ENCODE measurements around the gene MAN2A1. TPM values are rescaled to one million over a fixed set of nuclear protein-coding genes. Genes with fewer than 3 reads are reported as not detected.

Gene MAN2A1
- total RNA-seq, 1 donor from 2014 or later, result 31.0 TPM

DNA sequence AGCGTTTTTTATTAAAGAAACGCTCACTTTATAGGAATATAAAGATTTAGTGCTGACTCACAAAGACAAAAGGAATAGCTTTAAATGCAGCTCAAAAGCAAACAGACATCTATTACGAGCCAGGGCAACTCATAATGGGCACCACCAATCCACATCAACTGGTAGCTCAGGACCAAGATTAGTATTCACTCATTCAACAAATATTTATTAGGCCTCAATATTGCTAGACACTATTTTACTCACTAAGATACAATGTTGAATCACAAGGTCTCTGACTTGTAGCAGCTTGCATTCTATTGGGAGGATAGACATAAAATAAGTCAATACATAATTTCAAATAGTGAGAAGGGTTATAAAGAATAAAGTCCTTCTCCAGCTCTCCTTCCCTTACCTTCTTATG is 8.0 kb upstream of the MAN2A1 start:
- intact Hi-C loops (cut with micrococcal nuclease), result loop anchor here (10.0 kb wide), 1 partner anchor 653 kb away; no protein-coding TSS in a partner anchor

DNA sequence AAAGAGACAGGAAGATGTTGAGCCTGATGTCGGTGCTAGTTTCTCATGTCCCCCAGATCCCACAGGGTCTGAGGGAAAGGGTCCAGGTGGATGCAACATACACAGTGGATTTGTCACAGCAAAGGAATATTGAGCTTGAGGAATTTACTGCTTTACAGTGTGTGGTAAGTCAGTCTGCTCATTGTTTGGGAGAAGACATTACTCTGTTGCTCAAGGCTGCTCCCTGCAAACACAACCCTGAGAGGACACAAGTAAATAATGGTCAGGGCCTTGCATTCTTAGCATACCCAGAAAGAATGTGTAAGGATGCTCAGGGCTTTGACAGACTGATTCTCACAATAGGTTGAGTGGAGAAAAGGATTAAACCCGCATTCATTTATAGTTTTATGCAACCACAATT is 7.3 kb upstream of the MAN2A1 start:
- intact Hi-C loops (cut with micrococcal nuclease), result loop anchor here (10.0 kb wide), 1 partner anchor 652 kb away; no protein-coding TSS in a partner anchor

DNA sequence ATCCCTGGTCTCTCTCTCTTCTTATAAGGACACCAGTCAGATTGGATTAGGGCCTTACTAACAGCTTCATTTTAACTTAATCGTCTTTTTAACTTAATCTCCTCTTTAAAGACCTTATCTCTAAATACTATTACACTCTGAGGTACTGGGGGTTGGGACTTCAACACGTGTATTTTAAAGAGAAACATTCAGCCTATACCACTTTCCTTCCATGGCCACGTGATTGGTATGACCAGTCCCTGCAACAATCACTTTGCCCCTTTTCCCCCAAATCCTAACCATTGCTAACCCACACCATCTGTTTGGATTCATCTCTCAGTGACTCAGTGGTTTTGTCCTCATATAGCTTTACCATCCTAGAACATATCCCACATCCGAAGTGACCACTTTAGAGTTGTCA is 3.8 kb upstream of the MAN2A1 start:
- intact Hi-C loops (cut with micrococcal nuclease), result loop anchor here (5.0 to 10.0 kb wide), 4 partner anchors 101 to 1051 kb away; partner anchors contain the start of gene SLC25A46

DNA sequence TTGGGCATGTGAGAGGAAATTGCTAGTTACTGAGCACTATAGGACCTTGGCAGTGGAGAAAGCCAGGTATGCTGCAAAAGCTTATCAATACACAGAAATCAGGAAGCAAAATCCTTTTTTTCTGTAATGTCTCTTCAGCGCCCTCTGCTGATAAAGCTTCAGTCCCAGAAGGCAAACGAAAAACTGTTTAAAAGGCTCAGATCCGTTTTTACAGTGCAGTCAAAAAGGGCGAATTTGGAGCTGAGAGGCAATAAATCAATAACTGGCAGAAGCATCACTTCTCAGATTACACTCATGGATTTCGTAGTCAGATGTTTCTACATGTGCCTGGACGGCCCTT is 1.1 kb upstream of the MAN2A1 start:
- intact Hi-C loops (cut with micrococcal nuclease), result loop anchor here (2.0 to 10.0 kb wide), 5 partner anchors 99 to 1049 kb away; partner anchors contain the start of gene SLC25A46

DNA sequence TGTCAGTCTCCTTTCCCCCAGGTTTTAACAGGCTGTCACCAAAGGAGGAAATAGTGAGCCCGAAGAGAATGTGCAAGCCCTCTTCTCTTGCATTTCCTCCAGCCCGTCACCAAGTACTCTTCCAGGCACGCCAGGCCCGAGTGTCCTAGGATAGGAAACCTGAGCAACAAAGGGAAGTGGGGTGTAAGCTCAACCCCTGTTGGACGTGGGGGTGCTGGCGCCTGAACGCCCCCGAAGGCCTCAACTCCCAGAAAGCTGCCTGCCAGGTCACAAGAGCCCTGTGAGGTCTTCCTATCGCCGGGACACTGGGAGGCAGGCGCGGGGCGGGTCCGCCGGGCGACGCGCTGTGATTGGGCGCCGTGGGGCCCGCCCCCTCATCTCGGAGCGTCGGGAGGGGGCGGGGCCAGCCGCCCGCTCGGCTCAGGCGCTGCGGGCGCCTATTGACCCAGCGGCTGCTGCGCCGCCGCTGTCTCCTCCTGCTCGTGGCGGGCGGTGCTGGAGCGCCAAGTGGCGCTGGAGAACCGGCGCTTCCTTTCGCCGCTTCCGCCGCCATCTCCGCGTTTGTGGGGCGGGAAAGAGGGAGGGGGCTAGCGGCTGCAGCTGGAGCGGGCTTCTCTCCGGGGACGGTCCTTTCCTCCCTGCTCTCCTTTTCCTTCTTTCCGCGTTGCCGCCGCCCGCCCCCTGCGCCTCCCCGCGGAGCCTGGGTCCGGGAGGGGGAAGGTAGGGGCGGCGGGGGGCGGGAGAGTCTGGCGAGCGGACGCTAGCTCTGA is 572 bp upstream of the MAN2A1 start:
- intact Hi-C loops (cut with micrococcal nuclease), result loop anchor here (1.0 to 10.0 kb wide), 8 partner anchors 98 to 1307 kb away; partner anchors contain the start of genes FBXL17 and SLC25A46

DNA sequence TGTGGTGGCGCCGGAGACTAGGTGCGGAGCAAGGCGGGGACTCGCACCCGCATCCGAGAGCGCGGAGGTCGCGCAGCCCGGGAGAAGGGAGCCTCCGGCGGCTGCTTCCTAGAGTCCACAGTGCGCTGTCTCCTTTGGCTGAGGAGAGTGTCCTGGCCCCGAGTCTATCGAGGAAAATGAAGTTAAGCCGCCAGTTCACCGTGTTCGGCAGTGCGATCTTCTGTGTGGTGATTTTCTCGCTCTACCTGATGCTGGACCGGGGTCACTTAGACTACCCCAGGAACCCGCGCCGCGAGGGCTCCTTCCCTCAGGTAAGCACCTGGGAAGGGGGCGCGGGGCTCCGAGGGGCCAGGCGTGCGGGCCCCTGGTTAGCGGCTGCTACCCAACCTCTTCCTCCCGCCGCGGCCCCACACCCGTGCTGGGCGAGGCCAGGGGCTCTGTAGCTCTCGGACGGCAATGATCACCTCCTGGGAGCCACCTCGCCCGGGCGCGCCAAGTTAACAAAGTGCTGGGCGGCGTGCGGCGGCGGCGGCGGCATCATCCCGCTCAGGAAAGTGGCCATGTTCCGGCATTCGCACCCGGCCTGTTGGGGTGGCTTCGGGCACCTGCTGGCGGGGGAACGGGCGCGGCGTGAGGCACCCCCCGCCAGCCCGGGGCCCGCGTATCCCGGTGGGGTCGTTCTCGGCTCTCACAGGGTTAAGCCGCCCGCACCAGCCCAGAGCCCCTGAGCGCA is 681 bp downstream of the MAN2A1 start:
- intact Hi-C loops (cut with micrococcal nuclease), result loop anchor here (5.0 to 10.0 kb wide), 4 partner anchors 154 to 1544 kb away; partner anchors contain the start of gene WDR36

DNA sequence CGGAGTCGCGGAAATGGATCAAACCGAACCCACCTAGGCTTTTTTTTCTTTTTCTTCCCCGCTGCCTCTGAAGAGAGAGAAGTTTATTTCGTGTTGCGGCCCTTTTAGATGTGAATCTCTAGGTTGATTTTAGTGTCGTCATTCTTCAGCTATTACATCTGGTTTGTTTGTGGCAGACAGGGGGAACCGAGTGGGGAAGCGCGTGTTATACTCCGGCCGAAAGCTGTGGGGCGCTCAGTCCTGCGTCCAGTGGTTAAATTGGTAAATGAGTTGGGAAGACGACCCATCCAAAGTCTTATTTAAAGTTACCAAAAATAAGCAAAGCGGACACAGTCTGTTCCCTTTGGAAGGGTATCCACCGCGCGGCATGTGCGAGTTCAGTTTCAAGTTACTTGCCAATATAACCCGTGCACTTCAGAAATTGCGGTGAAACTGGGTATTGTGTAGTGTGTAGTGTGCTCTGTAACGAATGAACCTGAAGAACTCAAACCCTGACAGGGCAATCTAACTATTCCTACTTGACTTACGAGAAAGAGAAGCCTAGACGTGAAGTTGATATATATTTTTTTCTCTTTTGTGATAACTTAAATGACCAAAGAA is 1.3 kb downstream of the MAN2A1 start:
- intact Hi-C loops (cut with micrococcal nuclease), result loop anchor here (5.0 to 10.0 kb wide), 4 partner anchors 154 to 1544 kb away; partner anchors contain the start of gene WDR36

DNA sequence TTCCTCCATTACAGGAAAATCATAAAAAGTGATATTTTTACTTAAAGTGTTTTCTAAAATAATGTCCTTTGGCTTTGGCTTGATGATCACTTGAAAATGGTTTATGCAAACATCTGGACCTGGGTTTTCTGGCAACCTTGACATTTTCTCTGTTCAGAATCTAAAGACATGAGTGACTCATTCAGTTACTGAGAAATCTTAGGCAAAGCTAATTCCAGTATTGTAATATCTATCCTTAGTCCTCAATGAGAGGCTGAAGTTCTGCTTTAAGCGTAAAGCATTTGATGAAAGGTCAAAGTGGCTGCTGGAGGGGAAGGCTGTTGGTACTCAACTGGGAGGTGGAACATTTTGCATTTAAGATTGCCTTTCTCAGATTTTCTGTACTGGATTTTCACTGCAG is 2.3 kb downstream of the MAN2A1 start:
- intact Hi-C loops (cut with micrococcal nuclease), result loop anchor here (5.0 to 10.0 kb wide), 4 partner anchors 153 to 1543 kb away; partner anchors contain the start of gene WDR36

DNA sequence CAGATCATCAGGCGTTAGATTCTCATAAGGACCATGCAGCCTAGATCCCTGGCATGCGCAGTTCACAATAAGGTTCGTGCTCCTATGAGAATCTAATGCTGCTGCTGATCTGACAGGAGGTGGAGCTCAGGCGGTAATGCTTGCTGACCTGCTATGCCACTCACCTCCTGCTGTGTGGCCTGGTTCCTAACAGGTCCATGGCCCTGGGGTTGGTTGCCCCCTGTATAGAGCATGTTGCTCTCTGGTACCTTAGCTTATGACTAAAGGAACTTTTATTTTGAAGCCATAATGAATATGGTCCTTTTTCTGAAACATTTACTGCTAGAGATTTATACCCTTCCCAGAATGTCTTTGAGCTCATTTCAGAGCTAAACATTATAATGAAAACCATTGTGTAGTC is 3.1 kb downstream of the MAN2A1 start:
- intact Hi-C loops (cut with micrococcal nuclease), result loop anchor here (5.0 to 10.0 kb wide), 4 partner anchors 152 to 1542 kb away; partner anchors contain the start of gene WDR36

DNA sequence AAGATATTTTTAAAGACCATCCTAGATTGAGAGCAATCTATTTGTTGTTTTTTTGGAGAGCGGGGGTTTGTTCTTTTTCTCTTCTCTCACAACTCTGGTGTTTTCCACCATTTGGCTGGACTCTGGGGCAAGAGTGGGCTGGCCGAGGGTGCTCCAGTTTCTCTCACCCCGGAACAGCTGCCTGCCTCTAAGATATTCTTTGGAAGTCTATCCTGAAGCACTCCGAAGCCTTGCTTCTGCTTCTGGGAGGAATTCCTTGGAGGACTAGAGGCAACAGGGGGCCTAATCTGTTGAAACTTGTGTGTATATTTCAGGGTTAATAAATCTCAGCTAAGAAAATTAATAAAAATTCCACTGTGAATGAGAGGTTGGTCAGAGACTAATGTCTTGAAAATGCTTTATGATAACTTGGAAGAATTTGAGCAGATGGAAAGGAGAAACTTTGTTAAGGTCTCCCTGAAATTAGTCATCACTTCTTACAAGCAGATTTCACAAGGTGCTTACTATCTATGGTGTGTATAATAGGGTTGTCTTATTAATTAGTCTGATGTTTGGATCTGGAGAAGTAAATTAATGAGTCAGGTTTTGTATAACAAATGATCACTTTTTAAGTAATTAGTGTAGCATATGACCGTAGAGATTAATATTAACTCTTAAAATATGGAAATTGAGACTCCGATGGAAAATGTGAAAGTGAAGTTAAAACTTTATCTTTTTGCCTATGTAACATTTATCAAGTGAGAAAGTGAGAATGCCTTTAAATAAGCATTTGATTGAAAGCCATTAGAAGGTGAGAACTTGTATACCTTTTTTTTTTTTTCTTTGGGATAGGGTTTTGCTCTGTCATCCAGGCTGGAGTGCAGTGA is 4.0 kb downstream of the MAN2A1 start:
- intact Hi-C loops (cut with micrococcal nuclease), result loop anchor here (5.0 to 10.0 kb wide), 4 partner anchors 151 to 1541 kb away; partner anchors contain the start of gene WDR36

DNA sequence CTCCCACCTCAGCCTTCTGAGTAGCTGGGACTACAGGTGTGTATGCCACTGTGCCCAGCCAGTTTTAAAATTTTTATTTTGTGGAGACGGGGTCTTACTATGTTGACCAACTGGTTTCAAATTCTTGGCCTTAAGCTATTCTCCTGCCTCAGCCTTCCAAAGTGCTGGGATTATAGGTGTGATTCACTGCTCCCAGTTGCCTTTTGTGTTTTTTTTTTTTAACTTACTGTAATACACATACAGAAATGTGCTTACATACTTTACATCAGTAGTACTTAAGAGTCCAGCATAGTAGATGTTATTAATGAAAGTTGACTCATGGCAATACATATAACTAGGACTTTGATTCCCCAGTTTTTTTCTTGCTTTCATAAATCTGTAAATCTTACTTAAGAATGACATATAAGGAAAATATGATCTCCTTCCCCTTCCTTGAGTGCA is 4.7 kb downstream of the MAN2A1 start:
- intact Hi-C loops (cut with micrococcal nuclease), result loop anchor here (5.0 to 10.0 kb wide), 4 partner anchors 150 to 1540 kb away; partner anchors contain the start of gene WDR36

DNA sequence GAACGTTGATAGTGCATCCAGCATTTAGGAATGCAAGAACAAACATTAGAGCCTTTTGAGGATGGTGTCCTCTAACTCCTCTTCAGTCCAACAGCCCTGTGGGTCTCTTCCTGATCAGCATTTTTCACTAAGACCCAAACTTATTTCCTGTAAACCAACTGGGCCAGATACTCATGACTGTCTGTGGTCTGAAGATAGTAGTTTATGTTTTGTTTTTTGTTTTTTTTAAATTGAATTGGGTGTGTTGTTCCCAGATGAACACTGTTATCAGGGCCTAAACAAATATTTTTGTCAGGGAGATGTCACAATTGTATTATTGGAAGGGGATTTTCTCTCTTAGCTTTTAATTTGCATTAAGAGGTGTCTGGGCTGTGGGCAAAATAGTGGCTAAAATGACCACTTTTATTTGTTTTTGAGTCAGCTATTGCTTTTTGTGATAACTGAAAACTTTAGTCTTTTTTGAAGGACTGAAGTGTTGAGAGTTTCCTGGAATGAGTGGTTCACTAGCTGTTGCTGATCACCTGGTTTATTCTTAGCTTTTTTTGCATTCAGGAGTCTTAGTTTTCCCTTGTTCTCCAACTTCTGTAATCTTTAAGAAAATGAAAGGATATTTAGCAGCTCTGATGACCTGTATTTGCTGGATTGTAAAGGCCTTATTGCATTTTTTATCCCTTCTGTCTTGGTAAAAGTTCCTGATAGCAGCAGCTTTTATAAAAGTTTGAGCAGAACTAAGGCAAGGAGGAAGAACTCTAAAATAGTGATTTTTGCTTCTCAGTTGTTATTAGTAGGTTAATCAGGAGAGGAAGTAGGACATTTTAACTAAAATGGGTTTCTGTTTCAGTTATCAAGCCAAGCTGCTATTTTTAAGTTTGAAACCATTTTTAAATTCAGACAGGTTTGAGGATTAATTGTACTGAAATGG is 5.5 kb downstream of the MAN2A1 start:
- intact Hi-C loops (cut with micrococcal nuclease), result loop anchor here (10.0 kb wide), 3 partner anchors 150 to 1540 kb away; partner anchors contain the start of gene WDR36

DNA sequence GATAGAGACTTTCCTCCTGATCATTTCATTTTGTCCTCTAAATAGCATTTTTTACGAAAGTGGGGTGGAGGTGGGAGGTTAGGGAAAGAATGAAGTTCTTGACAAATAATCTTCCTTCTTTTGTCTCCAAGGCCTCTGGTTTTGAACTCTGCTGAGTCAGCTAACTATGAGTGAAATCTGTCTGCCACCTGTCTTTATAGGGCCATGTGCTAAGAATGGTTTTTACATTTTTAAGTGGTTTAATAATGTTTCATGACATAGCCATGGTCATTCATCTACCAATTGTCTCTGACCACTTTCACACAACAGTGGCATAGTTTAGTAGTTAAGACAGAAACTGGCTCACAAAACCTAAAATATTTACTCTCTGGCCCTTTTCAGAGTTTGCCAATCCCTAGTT is 7.6 kb downstream of the MAN2A1 start:
- intact Hi-C loops (cut with micrococcal nuclease), result loop anchor here (10.0 kb wide), 3 partner anchors 147 to 1537 kb away; partner anchors contain the start of gene WDR36

DNA sequence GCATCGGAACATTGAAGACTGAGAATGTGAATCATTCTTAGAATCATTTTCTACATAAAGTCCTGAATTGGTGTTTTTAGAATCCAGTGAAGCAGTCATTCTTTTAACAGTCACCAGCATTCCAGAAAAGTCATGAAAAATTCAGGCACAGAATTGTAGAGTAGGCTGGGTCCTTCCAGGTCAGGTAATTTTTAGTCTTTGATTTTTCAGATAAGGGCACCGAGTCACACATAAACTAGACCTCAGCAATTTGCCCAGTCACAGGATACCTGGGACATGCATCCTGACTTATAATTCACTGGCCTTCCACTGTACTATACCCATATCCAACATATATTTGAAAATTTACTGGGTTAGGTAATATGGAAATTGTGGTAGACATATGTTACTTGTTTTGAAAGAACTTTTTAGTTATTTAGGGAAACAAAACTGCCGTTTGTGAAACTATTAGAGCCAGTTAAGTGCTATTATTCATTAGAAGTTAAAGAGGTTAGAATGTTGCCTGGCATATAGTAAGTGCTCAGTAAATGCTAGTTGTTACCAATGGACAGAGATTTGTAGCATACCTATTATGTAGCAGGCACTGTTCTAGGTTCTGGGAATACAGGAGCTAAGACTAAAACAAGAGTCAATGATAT is 10.9 kb downstream of the MAN2A1 start:
- intact Hi-C loops (cut with micrococcal nuclease), result no loop called here

DNA sequence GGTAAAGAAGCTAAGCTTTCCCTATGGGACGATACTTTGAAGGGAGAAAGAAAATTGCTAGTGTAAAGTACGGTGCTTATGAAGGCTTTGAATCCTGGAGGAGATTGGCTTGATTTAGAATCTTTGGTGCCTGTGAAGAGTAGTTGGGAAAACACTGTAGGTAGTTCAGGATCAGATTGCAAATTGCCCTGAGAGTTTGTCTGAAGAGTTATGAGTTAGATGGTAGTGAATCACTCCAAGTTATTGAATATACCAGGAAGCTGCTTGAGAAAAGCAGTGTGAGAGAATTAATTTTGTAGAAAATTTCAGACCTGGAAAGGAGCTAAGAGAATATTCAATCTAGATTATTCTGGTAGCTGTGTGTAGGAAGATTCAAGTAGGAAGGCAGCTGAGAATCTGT is 11.5 kb downstream of the MAN2A1 start:
- intact Hi-C loops (cut with micrococcal nuclease), result no loop called here

DNA sequence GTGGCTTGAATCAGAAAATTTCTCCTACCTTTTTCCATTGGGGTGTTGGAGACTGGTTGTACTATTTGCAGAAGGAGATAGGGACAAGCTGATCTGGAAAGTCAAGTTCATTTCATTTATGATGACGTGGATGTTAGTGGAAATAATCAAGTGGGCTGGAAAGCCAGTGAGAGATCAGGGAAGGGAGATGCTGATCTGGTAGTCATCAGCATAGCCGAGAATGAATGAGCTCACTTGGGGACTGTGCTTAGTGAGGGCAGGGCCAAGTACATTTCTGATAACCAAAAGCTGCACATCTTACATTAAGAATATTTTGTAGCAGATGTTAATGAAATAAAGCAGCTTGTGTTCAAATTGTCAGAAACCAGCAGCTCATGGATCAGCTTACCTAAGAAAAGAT is 12.1 kb downstream of the MAN2A1 start:
- intact Hi-C loops (cut with micrococcal nuclease), result no loop called here

DNA sequence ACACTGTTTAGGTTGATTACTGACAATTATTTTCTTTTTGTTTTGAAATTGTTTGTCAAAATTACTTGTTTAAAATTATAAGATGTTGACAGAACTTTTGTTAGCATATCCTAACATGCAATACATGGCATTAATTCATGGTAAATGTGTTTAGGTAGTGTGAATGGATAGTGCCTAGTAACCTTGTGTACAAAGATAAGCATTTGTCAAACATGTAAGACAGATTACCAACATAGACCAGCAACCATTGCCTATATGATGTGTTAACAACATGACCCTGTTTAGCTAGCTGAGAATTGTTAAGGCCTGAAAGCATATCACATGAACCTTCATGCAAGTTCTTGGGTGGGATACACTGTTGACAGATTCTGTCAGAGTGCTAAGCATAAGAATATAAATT is 13.4 kb downstream of the MAN2A1 start:
- intact Hi-C loops (cut with micrococcal nuclease), result no loop called here

DNA sequence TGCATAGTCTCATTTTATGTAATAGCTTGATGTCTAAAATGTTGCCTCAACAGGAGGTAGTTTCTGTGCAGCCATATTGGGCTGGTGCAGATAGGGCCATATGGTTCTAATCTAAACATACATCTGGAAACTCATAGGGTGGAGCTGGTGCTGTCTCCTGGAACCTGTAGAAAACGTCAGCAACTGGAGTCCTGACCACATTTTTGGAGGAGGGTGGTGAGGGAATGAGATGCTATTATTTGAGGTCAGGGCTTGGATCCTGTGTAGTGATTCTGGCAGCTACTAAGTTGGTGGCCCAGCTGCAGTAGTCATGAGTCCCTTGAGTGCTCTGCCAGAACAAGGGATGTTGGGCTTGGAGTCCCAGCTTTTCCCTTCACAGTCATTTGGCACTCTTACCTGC is 14.1 kb downstream of the MAN2A1 start:
- intact Hi-C loops (cut with micrococcal nuclease), result no loop called here
